Adipose tissue (tissue), 3 donors: Measurements from ENCODE around the gene PARP3. TPM values are rescaled to one million over a fixed set of nuclear protein-coding genes. Genes with fewer than 3 reads are reported as not detected.

Experiments used
- H3K27ac ChIP-seq: one replicate; pipeline ENCODE4 v1.5.1; 2013; ENCODE audit warnings: low read depth, low read length
- WGBS, 3 donors: extraction: QIAGEN DNeasy Blood & Tissue Kit; methylation state at CpG; one replicate each; pipeline ENCODE4 v1.1.7; 2013; 5-methylcytosine and 5-hydroxymethylcytosine counted together
- polyA plus RNA-seq, 3 donors: library from polyadenylated mRNA; stranded (reverse); fragments of 200-250 nt; gene quantifications; one replicate each; pipeline ENCODE4 v1.2.3, GENCODE V29; 2013
- donor health status: healthy with polysubstance abuse.
- donor health status: Bipolar disorder and iron deficiency.
- donor health status: healthy.

Gene PARP3
- polyA plus RNA-seq, 3 donors: 5.0 to 25.5 (median 19.6) TPM

DNA sequence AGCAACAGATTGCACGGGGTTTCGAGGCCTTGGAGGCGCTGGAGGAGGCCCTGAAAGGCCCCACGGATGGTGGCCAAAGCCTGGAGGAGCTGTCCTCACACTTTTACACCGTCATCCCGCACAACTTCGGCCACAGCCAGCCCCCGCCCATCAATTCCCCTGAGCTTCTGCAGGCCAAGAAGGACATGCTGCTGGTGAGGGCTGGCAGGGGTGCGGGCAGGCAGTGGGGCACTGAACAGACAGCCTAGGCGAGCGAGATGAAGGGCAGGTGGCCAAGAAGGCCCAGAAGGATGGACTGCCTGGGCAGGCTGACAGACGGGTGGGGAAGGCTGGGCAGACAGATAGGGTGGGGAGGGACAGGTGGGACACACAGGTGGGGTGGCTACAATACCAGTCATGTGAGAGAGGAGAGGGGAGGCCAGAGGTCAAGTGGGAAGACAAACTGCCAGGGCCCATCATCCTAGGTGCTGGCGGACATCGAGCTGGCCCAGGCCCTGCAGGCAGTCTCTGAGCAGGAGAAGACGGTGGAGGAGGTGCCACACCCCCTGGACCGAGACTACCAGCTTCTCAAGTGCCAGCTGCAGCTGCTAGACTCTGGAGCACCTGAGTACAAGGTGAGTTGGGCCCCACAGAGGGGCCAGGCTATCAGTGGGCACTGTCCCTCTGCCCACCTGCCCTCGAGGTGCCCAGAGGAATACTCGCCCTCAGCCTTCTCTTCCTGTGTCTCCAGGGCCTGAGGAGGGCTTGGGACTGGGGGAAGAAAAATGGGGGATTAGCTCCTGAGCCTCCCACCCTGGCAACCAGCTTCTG lies 3.1 kb downstream of the PARP3 start:
- H3K27ac ChIP-seq: no peak overlapping the region
- WGBS, 3 donors: 82 to 91% (median 84%) methylated on average over 18 of the region's 18 CpGs

DNA sequence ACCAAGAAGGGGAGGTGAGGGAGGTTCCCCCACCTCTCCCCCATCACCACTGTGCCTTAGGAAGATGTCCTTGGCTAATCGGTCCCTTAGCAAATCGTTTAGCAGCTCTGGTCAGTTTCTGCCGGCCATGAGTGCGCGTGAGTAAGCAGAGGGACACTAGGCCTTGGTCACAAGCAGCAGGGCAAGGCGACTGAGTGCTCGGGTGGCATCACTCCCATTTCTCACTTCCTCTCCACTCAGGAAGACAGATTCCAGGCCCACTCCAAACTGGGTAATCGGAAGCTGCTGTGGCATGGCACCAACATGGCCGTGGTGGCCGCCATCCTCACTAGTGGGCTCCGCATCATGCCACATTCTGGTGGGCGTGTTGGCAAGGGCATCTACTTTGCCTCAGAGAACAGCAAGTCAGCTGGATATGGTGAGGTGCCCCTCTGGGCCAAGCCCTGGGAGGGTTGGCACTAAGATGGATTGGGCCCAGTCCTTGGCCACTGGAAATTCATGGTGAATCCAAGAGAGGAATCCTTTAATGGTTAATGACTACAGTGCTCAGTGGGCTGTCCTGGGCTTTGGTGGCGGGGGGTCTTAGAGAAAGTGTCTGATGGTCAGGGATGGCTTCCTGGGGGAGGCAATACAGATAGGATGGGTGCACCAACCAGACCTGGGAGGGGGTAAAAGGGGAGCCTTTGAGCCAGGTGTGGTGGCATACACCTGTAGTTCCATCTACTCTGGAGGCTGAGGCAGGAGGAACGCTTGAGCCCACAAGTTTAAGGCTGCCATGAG lies 4.0 kb downstream of the PARP3 start:
- WGBS, 3 donors: 89 to 93% (median 91%) methylated on average over 14 of the region's 14 CpGs

DNA sequence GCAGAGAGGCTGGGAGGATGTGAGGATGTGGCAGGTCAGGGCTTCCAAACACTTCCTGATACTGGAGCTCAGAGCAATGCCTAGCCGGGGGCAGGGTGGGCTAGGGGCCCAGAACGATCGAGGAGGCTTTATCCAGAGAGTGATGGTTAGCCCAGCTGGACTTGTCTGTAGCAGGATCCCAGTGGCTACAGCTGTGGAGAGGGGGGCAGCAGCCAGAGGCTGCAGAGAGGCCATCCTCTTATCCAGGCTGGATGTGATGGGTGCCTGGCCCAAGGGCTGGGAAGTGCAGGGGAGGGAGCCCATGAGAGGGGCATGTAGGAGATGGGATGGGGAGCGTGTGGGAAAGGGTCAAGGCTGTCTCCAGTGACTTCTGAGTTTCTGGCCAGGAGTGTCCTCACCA lies 4.6 kb downstream of the PARP3 start:
- WGBS, 3 donors: 75 to 83% (median 80%) methylated on average over 4 of the region's 4 CpGs
- H3K27ac ChIP-seq: no peak overlapping the region

More for the DNA sequence above, 4.0 kb downstream of the PARP3 start:
- H3K27ac ChIP-seq: no peak overlapping the region

DNA sequence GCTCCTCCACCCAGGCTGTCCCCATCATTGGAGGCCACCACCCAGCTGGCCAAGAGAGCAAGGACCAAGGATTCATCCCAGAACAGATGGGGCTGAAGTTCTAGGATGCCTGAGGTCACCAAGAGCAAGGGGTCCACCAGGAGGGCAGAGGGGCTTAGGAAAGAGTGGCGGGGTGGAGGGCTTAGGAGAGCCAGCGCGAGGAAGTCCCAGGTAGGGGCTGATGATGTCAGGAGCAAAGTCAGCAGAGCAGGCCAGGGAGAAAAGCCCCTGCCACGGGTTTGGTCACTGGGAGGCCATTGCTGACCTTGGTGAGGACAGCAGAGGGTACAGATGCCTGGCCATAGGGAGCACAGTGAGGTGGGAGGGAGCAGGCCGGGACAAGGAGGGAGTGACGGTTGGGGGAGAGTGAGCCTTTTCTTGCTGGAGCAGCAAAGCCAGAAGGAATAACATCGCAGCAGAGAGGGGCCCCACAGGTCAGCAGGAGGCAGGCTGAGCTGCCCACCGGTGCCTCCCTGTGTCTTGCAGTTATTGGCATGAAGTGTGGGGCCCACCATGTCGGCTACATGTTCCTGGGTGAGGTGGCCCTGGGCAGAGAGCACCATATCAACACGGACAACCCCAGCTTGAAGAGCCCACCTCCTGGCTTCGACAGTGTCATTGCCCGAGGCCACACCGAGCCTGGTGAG lies 5.2 kb downstream of the PARP3 start:
- no peak overlapping the region for H3K27ac ChIP-seq
- 68 to 85% (median 82%) methylated on average over 11 to 13 of the region's 13 CpGs for WGBS, 3 donors

DNA sequence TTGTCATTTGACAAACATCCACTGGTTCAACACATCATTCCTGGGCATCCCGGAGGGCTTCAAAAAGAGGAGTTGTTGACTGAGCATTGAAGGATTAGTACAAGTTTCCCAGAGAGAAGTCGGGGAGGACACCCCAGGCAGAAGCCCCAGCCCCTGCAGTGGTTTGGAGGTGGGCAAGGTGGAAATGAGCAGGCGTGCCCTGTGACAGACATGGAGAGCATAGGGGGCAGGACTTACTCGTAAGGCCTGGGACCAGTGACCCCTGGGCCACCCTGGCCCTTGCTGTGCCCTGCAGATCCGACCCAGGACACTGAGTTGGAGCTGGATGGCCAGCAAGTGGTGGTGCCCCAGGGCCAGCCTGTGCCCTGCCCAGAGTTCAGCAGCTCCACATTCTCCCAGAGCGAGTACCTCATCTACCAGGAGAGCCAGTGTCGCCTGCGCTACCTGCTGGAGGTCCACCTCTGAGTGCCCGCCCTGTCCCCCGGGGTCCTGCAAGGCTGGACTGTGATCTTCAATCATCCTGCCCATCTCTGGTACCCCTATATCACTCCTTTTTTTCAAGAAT lies 5.9 kb downstream of the PARP3 start:
- WGBS, 3 donors: 89 to 91% (median 91%) methylated on average over 10 of the region's 10 CpGs
- H3K27ac ChIP-seq: no peak overlapping the region

DNA sequence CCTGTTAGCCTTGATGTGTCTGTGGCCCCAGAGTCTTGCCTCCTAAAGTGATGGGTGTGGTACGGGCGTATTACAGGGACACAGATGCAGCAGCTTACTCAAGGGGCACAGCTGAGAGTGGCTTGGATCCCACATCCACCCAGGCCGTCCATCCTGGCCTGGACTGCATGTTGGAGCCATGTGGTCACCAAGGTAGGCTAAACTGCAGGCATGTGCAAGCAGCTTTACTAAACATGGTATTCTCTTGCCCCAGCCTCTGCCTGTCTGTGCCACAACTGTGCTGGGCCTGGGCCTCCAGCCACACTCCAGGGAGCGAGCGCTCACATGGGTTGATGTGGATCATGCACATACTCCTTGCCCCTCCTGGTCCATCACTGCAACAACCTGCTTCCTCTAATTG lies 7.0 kb downstream of the PARP3 start:
- 81 to 94% (median 90%) methylated on average over 5 of the region's 5 CpGs for WGBS, 3 donors
- H3K27ac ChIP-seq: no peak overlapping the region

DNA sequence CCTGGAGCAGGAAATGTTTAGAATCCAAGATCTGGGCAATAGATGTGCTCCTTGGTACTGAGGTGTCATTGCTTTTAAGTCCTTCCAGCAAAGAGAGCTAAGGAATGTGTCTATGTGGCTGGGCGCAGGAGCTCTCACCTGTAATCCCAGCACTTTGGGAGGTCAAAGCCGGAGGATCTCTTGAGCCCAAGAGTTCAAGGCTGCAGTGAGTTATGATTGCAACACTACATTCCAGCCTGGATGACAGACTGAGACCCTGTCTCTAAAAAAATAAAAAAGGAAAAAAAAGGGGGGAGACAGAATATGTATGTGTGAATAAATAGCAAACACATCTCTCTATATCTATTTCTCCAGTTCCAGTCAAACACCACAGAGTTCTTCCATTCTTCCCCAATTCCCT lies 8.7 kb downstream of the PARP3 start:
- H3K27ac ChIP-seq: no peak overlapping the region
- WGBS, 3 donors: 79 to 94% (median 92%) methylated on average over 2 of the region's 2 CpGs

DNA sequence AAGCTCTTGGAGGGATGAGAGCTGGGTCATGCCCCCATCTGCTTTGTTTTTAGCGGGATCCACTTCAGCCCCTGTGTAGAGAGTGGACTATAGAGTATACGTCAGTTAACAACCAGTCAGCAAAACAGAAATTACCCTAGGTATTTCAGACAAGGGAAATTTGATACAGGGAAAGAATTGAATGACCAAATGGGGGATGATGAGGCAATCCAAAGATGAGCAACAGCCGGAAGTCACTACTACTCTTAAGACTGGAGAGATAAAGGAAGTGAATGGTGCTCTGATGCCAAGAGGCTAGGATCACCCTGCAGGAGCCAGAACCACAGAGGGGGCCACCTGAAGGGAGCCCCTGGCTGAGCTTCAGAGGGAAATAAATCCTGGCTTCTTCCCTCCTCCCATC lies 11.3 kb downstream of the PARP3 start:
- WGBS, 3 donors: 45 to 67% (median 51%) methylated on average over 3 of the region's 3 CpGs
- no peak overlapping the region for H3K27ac ChIP-seq

DNA sequence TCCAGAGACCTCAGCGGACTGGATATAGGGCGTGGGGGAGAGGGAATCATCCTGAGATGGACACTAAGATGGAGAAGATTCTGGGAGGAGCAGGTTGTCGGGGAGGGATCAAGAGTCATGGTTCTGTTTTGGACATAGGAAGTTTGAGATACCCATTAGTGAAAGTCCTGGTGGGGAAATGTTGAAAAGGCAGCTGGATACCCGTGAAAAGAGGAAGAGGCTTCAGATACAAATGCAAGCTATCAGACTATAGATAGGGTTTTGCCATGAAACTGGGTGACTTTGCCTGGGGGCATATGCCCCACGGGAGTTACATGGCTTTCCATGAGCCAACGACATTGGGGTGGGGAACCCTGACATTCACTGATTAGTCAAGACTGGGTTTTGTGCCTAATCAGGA lies 11.9 kb downstream of the PARP3 start:
- H3K27ac ChIP-seq: no peak overlapping the region
- 60 to 79% (median 73%) methylated on average over 6 of the region's 6 CpGs for WGBS, 3 donors

DNA sequence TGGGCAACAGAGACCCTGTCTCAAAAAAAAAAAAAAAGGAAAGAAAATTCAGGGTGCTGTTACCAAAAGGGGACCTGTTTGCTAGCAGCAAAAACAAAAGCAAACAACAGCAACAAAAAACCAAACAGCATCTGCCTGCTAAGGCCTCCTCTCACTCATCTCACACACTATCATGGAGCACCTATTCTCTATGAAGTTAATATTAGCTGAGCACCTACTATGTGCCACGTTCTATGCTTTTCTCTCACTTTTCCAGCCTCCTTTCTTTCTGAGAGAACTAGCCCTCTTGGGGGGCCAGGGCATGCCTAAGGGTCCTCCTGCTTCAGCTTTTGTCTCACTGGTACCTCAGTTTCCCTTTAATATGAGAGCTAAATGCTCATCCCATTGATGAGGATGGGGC lies 12.6 kb downstream of the PARP3 start:
- no peak overlapping the region for H3K27ac ChIP-seq
- WGBS, 3 donors: 67 to 89% (median 76%) methylated on average over 1 of the region's 1 CpG

DNA sequence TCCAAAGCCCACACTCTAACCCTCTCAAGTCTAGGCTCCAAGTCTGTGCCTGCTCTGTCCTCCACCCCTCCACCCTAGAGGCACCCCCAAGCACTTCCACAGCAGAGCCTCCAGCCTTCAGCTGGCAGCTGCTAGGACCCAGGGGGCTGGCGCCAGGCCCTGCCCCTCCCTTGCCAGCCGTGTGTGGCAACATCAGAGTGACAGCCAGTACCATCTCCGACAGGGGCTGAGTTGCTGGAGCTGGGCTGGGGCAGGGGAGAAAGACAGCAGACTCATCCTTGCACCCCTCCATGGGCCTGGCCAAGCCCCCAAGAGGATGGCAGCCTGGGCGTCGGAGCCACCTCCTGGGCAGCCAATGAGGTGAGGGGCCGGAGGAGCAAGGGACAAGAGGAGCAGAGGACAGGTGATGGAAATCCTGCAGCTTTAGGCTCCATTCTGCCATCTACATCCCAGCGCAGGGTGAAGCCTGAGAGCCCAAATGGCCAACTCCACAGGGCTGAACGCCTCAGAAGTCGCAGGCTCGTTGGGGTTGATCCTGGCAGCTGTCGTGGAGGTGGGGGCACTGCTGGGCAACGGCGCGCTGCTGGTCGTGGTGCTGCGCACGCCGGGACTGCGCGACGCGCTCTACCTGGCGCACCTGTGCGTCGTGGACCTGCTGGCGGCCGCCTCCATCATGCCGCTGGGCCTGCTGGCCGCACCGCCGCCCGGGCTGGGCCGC lies 13.2 kb downstream of the PARP3 start, which contains the start of gene GPR62:
Gene GPR62 (plus strand): TSS at position 207 of the 718 bp plus-strand sequence. CDS start 272 bp downstream, at position 479.
- no peak within 1 kb of the TSS for H3K27ac ChIP-seq
- WGBS, 3 donors: 26 to 37% (median 26%) methylated on average over 30 to 33 of the region's 33 CpGs

DNA sequence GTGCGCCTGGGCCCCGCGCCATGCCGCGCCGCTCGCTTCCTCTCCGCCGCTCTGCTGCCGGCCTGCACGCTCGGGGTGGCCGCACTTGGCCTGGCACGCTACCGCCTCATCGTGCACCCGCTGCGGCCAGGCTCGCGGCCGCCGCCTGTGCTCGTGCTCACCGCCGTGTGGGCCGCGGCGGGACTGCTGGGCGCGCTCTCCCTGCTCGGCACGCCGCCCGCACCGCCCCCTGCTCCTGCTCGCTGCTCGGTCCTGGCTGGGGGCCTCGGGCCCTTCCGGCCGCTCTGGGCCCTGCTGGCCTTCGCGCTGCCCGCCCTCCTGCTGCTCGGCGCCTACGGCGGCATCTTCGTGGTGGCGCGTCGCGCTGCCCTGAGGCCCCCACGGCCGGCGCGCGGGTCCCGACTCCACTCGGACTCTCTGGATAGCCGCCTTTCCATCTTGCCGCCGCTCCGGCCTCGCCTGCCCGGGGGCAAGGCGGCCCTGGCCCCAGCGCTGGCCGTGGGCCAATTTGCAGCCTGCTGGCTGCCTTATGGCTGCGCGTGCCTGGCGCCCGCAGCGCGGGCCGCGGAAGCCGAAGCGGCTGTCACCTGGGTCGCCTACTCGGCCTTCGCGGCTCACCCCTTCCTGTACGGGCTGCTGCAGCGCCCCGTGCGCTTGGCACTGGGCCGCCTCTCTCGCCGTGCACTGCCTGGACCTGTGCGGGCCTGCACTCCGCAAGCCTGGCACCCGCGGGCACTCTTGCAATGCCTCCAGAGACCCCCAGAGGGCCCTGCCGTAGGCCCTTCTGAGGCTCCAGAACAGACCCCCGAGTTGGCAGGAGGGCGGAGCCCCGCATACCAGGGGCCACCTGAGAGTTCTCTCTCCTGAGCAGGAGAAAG lies 14.0 kb downstream of the PARP3 start:
- no peak overlapping the region for H3K27ac ChIP-seq
- 5 to 6% (median 6%) methylated on average over 74 to 97 of the region's 97 CpGs for WGBS, 3 donors

DNA sequence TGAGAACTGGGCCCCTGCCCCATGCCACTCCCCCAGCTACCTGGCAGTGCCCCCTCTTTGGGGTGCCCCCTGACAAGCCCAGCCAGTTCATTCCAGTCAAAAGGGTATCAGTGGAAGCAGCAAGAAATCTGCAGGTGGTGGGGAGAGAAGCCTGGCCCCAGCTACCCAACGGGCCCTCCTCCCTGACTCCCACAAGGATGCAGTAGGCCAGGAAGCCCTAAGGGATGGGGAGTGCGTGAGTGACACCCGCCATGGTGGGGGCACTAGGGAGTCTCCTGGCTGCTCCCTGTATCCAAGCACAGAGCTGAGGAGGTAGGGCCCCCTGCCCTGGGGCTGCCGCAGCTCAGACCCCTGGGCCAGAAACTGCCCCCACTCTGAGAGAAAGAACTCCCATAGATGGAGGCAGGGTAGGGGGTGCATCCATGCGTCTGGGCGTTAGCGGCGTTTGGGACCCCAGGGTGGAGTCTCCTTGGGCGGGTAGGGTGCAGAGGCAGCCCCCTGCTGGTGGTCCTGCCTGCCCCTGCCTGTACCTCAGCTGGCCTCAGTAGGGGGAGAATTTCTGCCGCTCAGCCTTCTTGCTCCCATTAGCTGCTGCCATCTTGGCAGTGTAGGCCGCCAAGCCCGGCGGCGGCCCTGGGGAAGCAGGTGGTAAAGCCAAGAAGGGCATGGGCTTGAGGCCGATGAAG lies 15.5 kb downstream of the PARP3 start:
- 94 to 96% (median 96%) methylated on average over 15 of the region's 15 CpGs for WGBS, 3 donors
- H3K27ac ChIP-seq: no peak overlapping the region

DNA sequence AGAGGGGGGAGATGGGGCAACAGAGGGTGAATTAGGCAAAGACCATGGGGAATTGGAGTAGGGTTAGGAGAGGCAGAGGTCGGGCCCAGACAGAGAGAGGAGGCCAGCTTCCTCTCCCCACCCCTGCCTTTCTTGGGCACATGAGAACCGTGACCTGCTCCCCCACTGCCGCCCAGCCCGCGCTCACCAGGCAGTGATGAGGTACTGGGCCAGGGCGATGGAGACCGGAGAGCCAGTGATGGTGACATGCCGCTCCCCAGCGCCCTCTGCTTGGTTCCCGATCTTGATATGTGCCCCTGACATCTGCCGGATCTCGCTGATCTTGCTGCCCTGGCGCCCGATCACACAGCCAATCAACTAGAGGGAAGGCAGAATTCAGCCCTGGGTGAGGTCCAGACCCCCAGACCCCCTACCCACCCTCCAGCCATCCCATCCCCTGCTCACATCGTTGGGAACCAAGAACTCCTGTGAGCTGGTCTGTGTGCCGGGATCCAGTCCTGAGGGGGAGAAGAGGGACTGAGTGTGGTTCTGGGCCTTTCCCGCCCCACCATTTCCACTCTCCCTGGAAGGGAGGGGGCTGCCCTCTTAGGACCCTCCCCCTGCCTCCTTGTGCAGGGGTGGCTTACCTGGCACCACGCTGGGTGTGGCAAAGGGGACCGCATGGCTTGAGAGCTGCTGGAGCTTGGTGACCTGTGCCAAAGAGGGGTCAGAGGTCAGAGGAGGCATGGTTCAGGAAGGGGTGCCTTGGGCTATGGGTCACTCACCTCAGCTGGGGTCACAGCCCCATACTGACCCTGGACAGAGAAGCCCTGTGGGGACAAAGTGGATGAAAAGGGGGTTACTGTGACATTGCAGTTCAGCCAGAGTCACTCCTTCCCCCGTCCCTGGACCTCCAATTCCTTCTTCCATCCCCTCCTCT lies 16.7 kb downstream of the PARP3 start:
- 93 to 97% (median 96%) methylated on average over 20 of the region's 20 CpGs for WGBS, 3 donors
- H3K27ac ChIP-seq: no peak overlapping the region

DNA sequence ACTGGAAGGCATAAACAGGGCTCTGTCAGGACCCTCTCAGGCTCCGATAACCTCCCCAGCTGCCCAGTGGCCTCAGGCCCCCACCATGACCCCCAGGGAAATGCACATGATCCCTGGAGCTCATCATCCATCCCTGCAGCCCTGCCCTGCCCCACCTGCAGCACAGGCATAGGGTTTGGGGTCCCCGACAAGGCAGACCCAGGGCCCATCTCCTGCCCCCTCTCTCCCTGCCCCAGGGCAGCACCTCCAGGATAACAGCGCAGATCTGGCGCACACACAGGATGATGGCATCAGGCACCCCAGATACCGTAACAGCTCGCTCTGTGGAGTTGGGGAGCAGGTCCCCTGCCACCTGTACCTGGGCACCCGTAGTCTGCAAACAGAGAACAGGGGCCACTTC lies 17.5 kb downstream of the PARP3 start:
- H3K27ac ChIP-seq: no peak overlapping the region
- WGBS, 3 donors: 97 to 99% (median 99%) methylated on average over 7 of the region's 7 CpGs

DNA sequence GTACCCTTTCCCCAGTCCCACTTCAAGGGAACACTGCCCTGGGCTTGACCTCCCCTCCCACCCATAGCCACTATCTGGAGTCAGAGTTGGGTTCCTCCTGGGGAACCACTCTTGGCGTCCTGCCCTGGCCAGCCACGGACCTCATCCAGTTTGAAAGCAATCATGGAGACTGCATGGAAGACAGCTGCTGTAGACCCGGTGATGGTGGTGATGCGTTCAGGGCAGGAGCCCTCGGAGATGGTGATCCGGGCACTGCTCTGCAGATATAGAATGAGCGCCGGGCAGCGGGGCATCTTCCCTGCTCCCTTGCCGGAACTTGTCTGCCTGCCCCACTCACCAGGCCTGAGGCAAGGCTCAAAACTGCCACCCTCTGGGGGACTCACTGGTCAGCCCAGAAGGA lies 18.2 kb downstream of the PARP3 start:
- WGBS, 3 donors: 83 to 88% (median 84%) methylated on average over 10 of the region's 10 CpGs
- H3K27ac ChIP-seq: no peak overlapping the region
